GM12878 (cell line): ENCODE data around the gene PIK3C2B. TPM values are rescaled to one million over a fixed set of nuclear protein-coding genes. Genes with fewer than 3 reads are reported as not detected.

Experiments used
- ATAC-seq: fragments of 200-7000 bp; cut with Tn5 transposase; 3 replicates; pipeline ENCODE4 v1.9.1; 2020; ENCODE audit warnings: mild to moderate bottlenecking, moderate library complexity
- BruUV-seq: library from RNA; stranded (reverse); fragments of 400-500 nt; replicated peaks from 2 replicates; lab custom pipeline; 2021; lab: Mats Ljungman, UMichigan
- CTCF ChIA-PET: fragments of 300-600 bp; sonication (Branson Sonifier 250); formaldehyde crosslinking; extraction: SDS; loops from one replicate; lab custom pipeline; 2021; ENCODE audit warnings: inconsistent platforms; lab: Yijun Ruan, JAX
- POLR2A ChIA-PET: fragments of 350-600 bp; formaldehyde crosslinking; extraction: SDS; loops from one replicate; lab custom pipeline; 2021; ENCODE audit warnings: inconsistent platforms; lab: Charles Lee
- RAD21 ChIA-PET: fragments of 300-600 bp; sonication (Branson Sonifier 250); formaldehyde crosslinking; loops from one replicate; lab custom pipeline; 2023; ENCODE audit warnings: antibody characterized with exemption; ENCODE audit not compliant: unreplicated experiment; lab: Charles Lee
- SMC1A ChIA-PET: fragments of 300-600 bp; sonication (Branson Sonifier 250); formaldehyde crosslinking; loops from one replicate; lab custom pipeline; 2023; ENCODE audit not compliant: unreplicated experiment, uncharacterized antibody; lab: Charles Lee
- DNase-seq: peaks from one replicate; pipeline ENCODE4 v3.0.0-alpha.2; 2011; ENCODE audit warnings: low read depth, low spot score
- FAIRE-seq: peaks from 3 replicates; lab custom pipeline; 2011; peaks lifted over from hg19 to GRCh38; lab: Jason Lieb, UNC
- H2AFZ ChIP-seq: 2 replicates; pipeline ENCODE4 v1.6.0; 2011; ENCODE audit warnings: low read depth, low read length, control low read depth; ENCODE audit not compliant: control insufficient read depth
- H3K27ac ChIP-seq: 2 replicates; pipeline ENCODE4 v1.5.1; 2011; ENCODE audit warnings: control low read depth; ENCODE audit not compliant: control insufficient read depth, insufficient read depth
- H3K27me3 ChIP-seq, 2 experiments: replicated peaks in 1 of 2; 2 replicates each; pipeline versions ENCODE4 v1.6.0 to v1.6.1; 2011; ENCODE audit warnings: low read length in 1 of 2; ENCODE audit not compliant: control insufficient read depth in 2 of 2, insufficient read depth in 2 of 2
- H3K36me3 ChIP-seq, 2 experiments: 2 replicates each; pipeline ENCODE4 v1.5.1; 2011; ENCODE audit warnings: low read length in 1 of 2; ENCODE audit not compliant: control insufficient read depth in 2 of 2, insufficient read depth in 2 of 2
- H3K4me1 ChIP-seq: 2 replicates; pipeline ENCODE4 v1.6.1; 2011; ENCODE audit warnings: mild to moderate bottlenecking, low read length, moderate library complexity, mixed read lengths; ENCODE audit not compliant: control insufficient read depth, insufficient read depth
- H3K4me2 ChIP-seq: 2 replicates; pipeline ENCODE4 v1.6.0; 2011; ENCODE audit warnings: control low read depth; ENCODE audit not compliant: control insufficient read depth, insufficient read depth
- H3K4me3 ChIP-seq: fragments of 200-600 bp; sonication (generic); 2 replicates; pipeline ENCODE4 v1.5.1; 2016
- H3K79me2 ChIP-seq: 2 replicates; pipeline ENCODE4 v1.6.0; 2011; ENCODE audit warnings: low read length; ENCODE audit not compliant: control insufficient read depth, insufficient read depth
- H3K9ac ChIP-seq: 2 replicates; pipeline ENCODE4 v1.8.0; 2011; ENCODE audit warnings: low read length, control low read depth, mixed read lengths; ENCODE audit not compliant: control insufficient read depth, insufficient read depth
- H3K9me3 ChIP-seq: replicated peaks from 3 replicates; pipeline ENCODE4 v1.5.1; 2011; ENCODE audit warnings: mild to moderate bottlenecking, low read length; ENCODE audit not compliant: control insufficient read depth, insufficient read depth
- H4K20me1 ChIP-seq: 2 replicates; pipeline ENCODE4 v1.6.0; 2011; ENCODE audit not compliant: control insufficient read depth, insufficient read depth
- ASH2L ChIP-seq: fragments of 300-600, 200-600 bp; sonication (generic); IDR thresholded peaks from 2 replicates; pipeline ENCODE4 v1.6.1; 2017; ENCODE audit warnings: low read depth, mild to moderate bottlenecking, borderline replicate concordance
- MTA3 ChIP-seq: IDR thresholded peaks from 2 replicates; pipeline ENCODE4 v1.6.1; 2012; ENCODE audit warnings: low read length, inconsistent platforms, borderline replicate concordance
- SIX5 ChIP-seq: IDR thresholded peaks from 2 replicates; pipeline ENCODE4 v1.6.1; 2011; ENCODE audit warnings: mild to moderate bottlenecking, low read depth, low read length, moderate library complexity; ENCODE audit not compliant: severe bottlenecking
- SKIL ChIP-seq: fragments of 450-650 bp; IDR thresholded peaks from 2 replicates; pipeline ENCODE4 v1.6.1; 2017; ENCODE audit warnings: mild to moderate bottlenecking, low read depth, inconsistent platforms; ENCODE audit not compliant: poor library complexity, severe bottlenecking
- STAT3 ChIP-seq: IDR thresholded peaks from 2 replicates; pipeline ENCODE4 v1.6.1; 2011; ENCODE audit warnings: low read depth, low read length, improper control_type of control experiment
- YBX1 ChIP-seq: fragments of 450-650 bp; IDR thresholded peaks from 2 replicates; pipeline ENCODE4 v1.6.1; 2016; ENCODE audit warnings: antibody characterized with exemption
- WGBS: methylation state at CpG from one replicate; pipeline ENCODE4 v1.1.6; 2016; ENCODE audit warnings: low lambda C conversion rate; ENCODE audit not compliant: insufficient replicate concordance, insufficient coverage; ENCODE audit errors: missing lambda C conversion rate; 5-methylcytosine and 5-hydroxymethylcytosine counted together
- in situ Hi-C: fragments of 300-500 bp; cut with MboI; formaldehyde crosslinking; loops from 9 replicates; pipeline ENCODE4 v1.14.3; 2018; ENCODE audit warnings: mixed read lengths
- intact Hi-C: fragments of 100-400 bp; cut with micrococcal nuclease; formaldehyde crosslinking; loops from one replicate; pipeline ENCODE4 v1.14.2; 2022; ENCODE audit not compliant: unreplicated experiment
- polyA plus RNA-seq, 11 experiments: library from polyadenylated mRNA; depleted of rRNA in 4 of 11; unstranded in 6 of 11; stranded (reverse) in 5 of 11; fragments of >200 nt; fragmentation: Nextera tagmentation in 4 of 11; fragmentation: Illumina TruSeq in 1 of 11; extraction: Ambion mirVana in 4 of 11; extraction: Trizol in 1 of 11; gene quantifications; 1 replicate in 1 of 11; 2 replicates in 10 of 11; pipeline versions ENCODE4 v1.2.1 to v1.2.3, GENCODE V29; 2011 to 2016; ENCODE audit warnings: inconsistent platforms in 2 of 11, missing spikeins in 2 of 11, low read depth in 1 of 11
- total RNA-seq, 4 experiments: library from RNA; depleted of rRNA in 3 of 4; stranded (reverse); fragments of >200 nt in 3 of 4; fragmentation: Illumina TruSeq in 1 of 4; extraction: Trizol in 1 of 4; gene quantifications; 2 replicates each; pipeline versions ENCODE4 v1.2.1 to v1.2.3, GENCODE V29; 2013 to 2021

The PIK3C2B gene
- total and polyA plus RNA-seq, 10 of the 15 experiments (the other 5 are each of a cell fraction or from before 2014, with no cell fraction given), result 2.2 to 38.1 (median 11.4) TPM

- no peak overlapping the region for H3K4me2 ChIP-seq
- peaks cover 26% of the 10 kb centered on the region for H3K4me1 ChIP-seq
- ChIA-PET SMC1A (interaction anchor here (0.7 to 3.6 kb wide), 9 partner anchors 10 to 57 kb away, joined by 3 to 10 read pairs (median 4); no protein-coding TSS in a partner anchor), CTCF (interaction anchor here (1.0 to 51.8 kb wide), 3 partner anchors 10 to 34 kb away, joined by 5 to 2021 read pairs (median 17); partner anchors contain the start of gene PIK3C2B), RAD21 (interaction anchor here (0.9 to 1.2 kb wide), 3 partner anchors 10 to 22 kb away, joined by 3 read pairs; no protein-coding TSS in a partner anchor), POLR2A (interaction anchor here (1.4 kb wide), 1 partner anchor 39 kb away, joined by 4 read pairs; no protein-coding TSS in a partner anchor)
- H3K9me3 ChIP-seq, result no peaks in the 10 kb centered on the region
- H3K27ac ChIP-seq, result no peak overlapping the region
- no peaks in the 10 kb centered on the region for H3K27me3 ChIP-seq
- H3K4me3 ChIP-seq, result no peak overlapping the region
- no peaks in the 10 kb centered on the region for H3K79me2 ChIP-seq
- FAIRE-seq (no peak), ATAC-seq (no peak), DNase-seq (no peak)
- no TSS peak for BruUV-seq
- in situ Hi-C loops (no loop called here), intact Hi-C loops (no loop called here)
- H3K9ac ChIP-seq, result no peak overlapping the region
- H4K20me1 ChIP-seq, result no peaks in the 10 kb centered on the region
- TF ChIP-seq YBX1, result no peak
- TF ChIP-seq ASH2L, result no peak
- no peak for TF ChIP-seq MTA3
- no peak for TF ChIP-seq SIX5
- no peak for TF ChIP-seq SKIL
- no peak for TF ChIP-seq STAT3
- WGBS, result 89% methylated on average over 11 of the region's 11 CpGs
- H2AFZ ChIP-seq, result no peak overlapping the region
- H3K36me3 ChIP-seq, result peaks cover 3 to 6% of the 10 kb centered on the region in 2 experiments
Measured at GRCh38 chr1:204456826-204457442, 37.7 kb downstream of the PIK3C2B start.
